Epithelial cell of proximal tubule (primary cell): Measurements from ENCODE around the gene NCBP3. TPM values are rescaled to one million over a fixed set of nuclear protein-coding genes. Genes with fewer than 3 reads are reported as not detected.

Experiments used
- DNase-seq: peaks from one replicate; pipeline ENCODE4 v3.0.0-alpha.2; 2011; ENCODE audit warnings: low read depth
- H3K4me3 ChIP-seq: 2 replicates; pipeline ENCODE4 v1.5.1; 2011; ENCODE audit warnings: low read depth, mild to moderate bottlenecking, low read length
- total RNA-seq: library from RNA; depleted of rRNA; stranded (reverse); fragments of >200 nt; gene quantifications from 2 replicates; pipeline ENCODE4 v1.2.3, GENCODE V29; 2015
- TF ChIP-seq, protein P1 (sequence below): conservative IDR thresholded peaks from 2 replicates; pipeline ENCODE4 v1.5.1; 2012; ENCODE audit warnings: low read depth, mild to moderate bottlenecking, low read length

NCBP3 gene
- total RNA-seq, 1 donor from 2014 or later = 16.4 TPM

DNA sequence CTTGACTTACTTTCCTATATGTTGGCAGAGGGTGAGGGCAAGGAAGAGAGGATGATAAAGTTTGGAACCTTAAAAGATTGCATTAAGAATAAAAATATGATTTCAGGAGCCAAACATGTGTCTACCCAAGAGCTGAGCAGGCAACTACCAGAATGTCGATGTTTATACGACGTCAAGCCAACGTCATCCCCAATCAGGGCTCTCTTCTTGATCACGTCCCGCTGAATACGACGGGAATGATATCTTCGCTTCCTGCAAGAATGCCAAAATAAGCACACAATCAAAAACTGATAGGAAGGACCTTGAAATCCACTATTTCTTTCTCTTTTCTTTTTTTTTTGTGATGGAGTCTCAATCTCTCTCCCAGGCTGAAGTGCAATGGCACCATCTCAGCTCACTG lies 24.9 kb downstream of the NCBP3 start:
- TF ChIP-seq, protein P1, sequence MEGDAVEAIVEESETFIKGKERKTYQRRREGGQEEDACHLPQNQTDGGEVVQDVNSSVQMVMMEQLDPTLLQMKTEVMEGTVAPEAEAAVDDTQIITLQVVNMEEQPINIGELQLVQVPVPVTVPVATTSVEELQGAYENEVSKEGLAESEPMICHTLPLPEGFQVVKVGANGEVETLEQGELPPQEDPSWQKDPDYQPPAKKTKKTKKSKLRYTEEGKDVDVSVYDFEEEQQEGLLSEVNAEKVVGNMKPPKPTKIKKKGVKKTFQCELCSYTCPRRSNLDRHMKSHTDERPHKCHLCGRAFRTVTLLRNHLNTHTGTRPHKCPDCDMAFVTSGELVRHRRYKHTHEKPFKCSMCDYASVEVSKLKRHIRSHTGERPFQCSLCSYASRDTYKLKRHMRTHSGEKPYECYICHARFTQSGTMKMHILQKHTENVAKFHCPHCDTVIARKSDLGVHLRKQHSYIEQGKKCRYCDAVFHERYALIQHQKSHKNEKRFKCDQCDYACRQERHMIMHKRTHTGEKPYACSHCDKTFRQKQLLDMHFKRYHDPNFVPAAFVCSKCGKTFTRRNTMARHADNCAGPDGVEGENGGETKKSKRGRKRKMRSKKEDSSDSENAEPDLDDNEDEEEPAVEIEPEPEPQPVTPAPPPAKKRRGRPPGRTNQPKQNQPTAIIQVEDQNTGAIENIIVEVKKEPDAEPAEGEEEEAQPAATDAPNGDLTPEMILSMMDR = no peak

DNA sequence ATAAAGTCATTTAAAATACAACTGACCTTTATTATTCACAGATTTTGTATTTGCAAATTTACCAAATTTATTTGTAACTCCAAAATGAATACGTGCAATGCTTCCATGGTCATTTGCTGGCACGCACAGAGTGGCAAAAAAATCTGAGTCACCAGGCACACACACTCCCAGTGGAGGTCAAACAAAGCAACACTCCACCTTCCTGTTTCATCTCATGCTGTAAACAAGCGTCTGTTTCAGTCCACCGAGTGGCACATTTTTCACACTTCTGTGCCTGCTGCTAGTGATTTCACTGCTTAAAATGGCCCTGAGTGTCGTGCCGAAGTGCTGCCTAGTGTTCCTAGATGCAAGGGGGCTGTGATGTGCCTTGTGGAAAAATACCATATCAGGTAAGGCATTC lies 27.3 kb downstream of the NCBP3 start:
- no peak overlapping the region for H3K4me3 ChIP-seq
- TF ChIP-seq, protein P1 = no peak
- no peak for DNase-seq

More for the DNA sequence above, 24.9 kb downstream of the NCBP3 start:
- DNase-seq = no peak
- no peak overlapping the region for H3K4me3 ChIP-seq

DNA sequence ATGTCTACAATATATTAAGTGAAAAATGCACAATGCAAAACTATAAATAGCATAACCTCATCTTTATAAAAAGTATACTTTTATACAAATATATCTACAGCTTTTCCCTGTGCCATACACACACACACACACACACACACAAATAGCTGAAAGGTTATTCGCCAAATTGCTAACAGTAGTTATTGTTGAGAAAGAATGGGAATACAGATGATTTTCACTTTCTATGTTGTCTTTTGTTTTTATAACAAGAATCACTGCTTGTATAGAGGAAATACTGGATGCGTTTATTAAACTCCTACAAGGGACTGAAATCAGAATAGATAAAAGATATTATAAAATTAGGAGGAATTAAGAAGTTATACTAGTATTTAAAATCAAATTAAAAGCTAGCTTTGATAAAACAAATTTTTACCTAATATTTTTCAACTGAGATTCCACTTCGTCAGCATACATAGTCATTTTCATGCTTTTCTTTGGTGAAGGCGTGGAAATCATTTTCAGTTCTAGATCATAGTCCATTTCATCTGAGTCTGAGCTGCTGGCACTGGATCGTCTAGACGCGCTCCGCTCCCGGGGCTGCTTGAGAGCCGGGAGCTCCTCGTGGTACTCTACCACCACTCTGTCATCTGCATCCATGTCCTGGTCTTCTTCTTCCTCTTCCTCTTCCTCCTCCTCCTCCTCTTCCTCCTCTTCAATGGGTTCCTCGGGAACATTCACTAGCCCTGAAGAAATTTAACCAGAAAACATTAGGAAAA lies 28.0 kb downstream of the NCBP3 start:
- TF ChIP-seq, protein P1 = no peak
- no peak for DNase-seq
- H3K4me3 ChIP-seq = no peak overlapping the region

DNA sequence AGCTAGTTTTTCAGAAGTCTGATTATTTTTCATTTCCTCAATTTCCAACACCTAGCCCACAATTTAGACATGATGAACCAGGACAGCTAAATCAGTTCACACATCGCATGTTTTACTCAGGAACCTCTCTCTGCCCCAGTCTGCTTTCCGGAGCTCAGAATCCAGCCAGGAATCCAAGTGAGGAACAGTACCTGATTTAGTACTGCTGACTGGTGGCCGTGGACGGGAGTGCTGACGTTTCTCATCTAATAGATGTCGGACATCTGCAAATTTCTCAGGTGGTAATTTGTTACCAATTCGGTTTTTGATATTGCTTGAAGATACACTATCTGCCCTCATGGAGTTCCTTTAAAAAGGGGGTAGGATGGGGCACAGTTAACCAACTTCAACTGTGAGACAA lies 30.1 kb downstream of the NCBP3 start:
- TF ChIP-seq, protein P1 = peak; percentile 15
- H3K4me3 ChIP-seq = no peak overlapping the region
- no peak for DNase-seq

DNA sequence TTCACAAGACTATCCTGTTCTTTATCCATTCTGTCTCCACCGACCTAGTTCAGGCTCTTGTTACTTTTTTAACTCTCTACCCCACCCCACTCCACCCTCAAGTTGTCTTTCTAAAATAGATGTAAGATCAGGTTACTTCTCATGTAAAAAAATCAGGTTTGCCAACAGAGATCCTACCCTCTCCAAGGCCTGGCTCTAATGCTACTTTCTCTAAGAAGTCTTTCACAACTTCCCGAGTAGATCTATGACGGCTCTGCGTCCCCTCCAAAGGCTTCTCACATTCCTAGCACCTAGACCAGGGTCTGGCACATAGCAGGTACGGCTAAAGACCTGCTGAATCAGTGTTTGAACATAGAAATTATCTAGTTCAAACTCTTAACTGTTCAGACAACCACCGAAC lies 30.9 kb downstream of the NCBP3 start:
- TF ChIP-seq, protein P1 = no peak
- H3K4me3 ChIP-seq = no peak overlapping the region
- DNase-seq = no peak

DNA sequence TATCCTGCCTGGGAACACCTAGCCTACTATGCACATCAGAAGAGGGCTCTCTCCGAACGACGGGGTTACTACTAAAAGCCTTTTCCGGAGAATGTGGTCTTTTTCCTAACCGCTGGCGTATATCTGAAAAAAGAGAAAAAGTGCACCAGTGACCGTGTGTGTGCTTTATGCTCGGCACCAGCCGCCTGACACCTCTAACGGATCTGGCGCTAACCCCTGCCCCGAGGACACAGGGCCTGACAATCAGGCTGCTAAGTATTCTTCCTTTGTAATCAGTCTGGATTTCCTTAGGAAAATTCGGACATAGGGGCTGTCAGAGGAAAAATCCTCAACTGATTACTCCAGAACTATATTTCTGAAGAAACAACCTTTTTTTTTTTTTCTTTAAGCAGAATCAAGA lies 31.7 kb downstream of the NCBP3 start:
- no peak overlapping the region for H3K4me3 ChIP-seq
- TF ChIP-seq, protein P1 = no peak
- DNase-seq = no peak

DNA sequence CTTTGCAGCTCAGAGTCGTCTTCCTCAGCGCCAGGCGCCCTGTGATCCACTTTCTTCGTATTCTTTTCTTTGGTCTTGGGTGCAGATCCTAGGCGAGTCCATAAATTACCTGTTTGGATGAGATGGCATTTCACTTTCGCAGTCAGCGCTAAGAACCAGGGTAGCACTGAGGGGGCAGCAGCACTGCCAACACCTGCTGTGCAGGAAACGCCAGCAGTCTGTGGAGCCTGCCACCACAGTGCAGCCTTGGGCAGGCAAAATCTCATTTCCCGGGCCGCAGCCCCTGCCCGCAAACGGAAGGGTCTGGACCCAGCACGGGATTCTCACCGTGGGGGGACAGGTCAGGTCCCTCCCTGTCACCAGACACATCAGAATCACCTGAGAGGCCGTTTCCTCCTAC lies 32.9 kb downstream of the NCBP3 start:
- no peak overlapping the region for H3K4me3 ChIP-seq
- TF ChIP-seq, protein P1 = no peak
- no peak for DNase-seq
